Measurements from ENCODE around the gene GOLGA6A. TPM values are rescaled to one million over a fixed set of nuclear protein-coding genes. Genes with fewer than 3 reads are reported as not detected.

The GOLGA6A gene
- total RNA-seq, 4 donors from 2014 or later = 0.20 to 0.87 TPM; not detected in 2

- Histone ChIP-seq H3K4me1 (peaks cover 0 to 74% (median 37%) of the 10 kb centered on the region in 4 donors), H3K27ac (peak overlapping the region; percentile 63 to 94 (median 77)), H3K4me3 (no peak overlapping the region), H3K27me3 (no peaks in the 10 kb centered on the region), H3K9me3 (no peaks in the 10 kb centered on the region), H3K36me3 (peaks cover 0 to 6% (median 0%) of the 10 kb centered on the region in 3 donors)
- TF ChIP-seq EP300 (IDR thresholded peaks at IDR 0.05) (no peak), CTCF (IDR thresholded peaks at IDR 0.05) (no peak), POLR2A (IDR thresholded peaks at IDR 0.05) (no peak)
- WGBS, 2 donors = 65 to 72% methylated on average over 8 of the region's 8 CpGs
- no peak for DNase-seq (ENCODE audit: low spot score in 2 of 2)
Measured at GRCh38 chr15:74050556-74051234, 31.7 kb downstream of the GOLGA6A start.

GRCh38 chr15:74050127-74050526 lies 32.2 kb downstream of the GOLGA6A start:
- Histone ChIP-seq H3K9me3 (no peaks in the 10 kb centered on the region), H3K4me3 (no peak overlapping the region), H3K36me3 (peaks cover 0 to 10% (median 0%) of the 10 kb centered on the region in 3 donors), H3K27ac (peak overlapping the region in 2 of 4 donors; percentile 86 to 94), H3K4me1 (peaks cover 0 to 77% (median 37%) of the 10 kb centered on the region in 4 donors), H3K27me3 (no peaks in the 10 kb centered on the region)
- WGBS, 2 donors = 77 to 87% methylated on average over 5 of the region's 5 CpGs
- TF ChIP-seq POLR2A (IDR thresholded peaks at IDR 0.05) (no peak), EP300 (IDR thresholded peaks at IDR 0.05) (no peak), CTCF (IDR thresholded peaks at IDR 0.05) (no peak)
- DNase-seq (ENCODE audit: low spot score in 2 of 2) = no peak

- no peak overlapping the region for H3K4me3 ChIP-seq
- TF ChIP-seq POLR2A (IDR thresholded peaks at IDR 0.05) (no peak), CTCF (IDR thresholded peaks at IDR 0.05) (no peak), EP300 (IDR thresholded peaks at IDR 0.05) (no peak)
- H3K27ac ChIP-seq = peak overlapping the region in 2 of 4 donors; percentile 52 to 61
- 47 to 68% methylated on average over 7 of the region's 7 CpGs for WGBS, 2 donors
- DNase-seq (ENCODE audit: low spot score in 2 of 2) = no peak
- no peaks in the 10 kb centered on the region for H3K9me3 ChIP-seq
- H3K4me1 ChIP-seq = peaks cover 0 to 81% (median 33%) of the 10 kb centered on the region in 4 donors
- H3K36me3 ChIP-seq = peaks cover 0 to 47% (median 0%) of the 10 kb centered on the region in 3 donors
- H3K27me3 ChIP-seq = no peaks in the 10 kb centered on the region
Measured at GRCh38 chr15:74046275-74046674, 36.1 kb downstream of the GOLGA6A start.

GRCh38 chr15:74045636-74046274 lies 36.6 kb downstream of the GOLGA6A start:
- H3K4me1 ChIP-seq = peaks cover 0 to 82% (median 31%) of the 10 kb centered on the region in 4 donors
- DNase-seq (ENCODE audit: low spot score in 2 of 2) = no peak
- H3K27ac ChIP-seq = peak overlapping the region in 1 of 4 donors; percentile 81
- WGBS, 2 donors = 81 to 82% methylated on average over 5 to 7 of the region's 7 CpGs
- no peaks in the 10 kb centered on the region for H3K9me3 ChIP-seq
- no peak for TF ChIP-seq POLR2A (IDR thresholded peaks at IDR 0.05)
- TF ChIP-seq CTCF (IDR thresholded peaks at IDR 0.05) = no peak
- TF ChIP-seq EP300 (IDR thresholded peaks at IDR 0.05) = no peak
- no peaks in the 10 kb centered on the region for H3K27me3 ChIP-seq
- no peak overlapping the region for H3K4me3 ChIP-seq
- H3K36me3 ChIP-seq = peaks cover 0 to 48% (median 0%) of the 10 kb centered on the region in 3 donors

- H3K4me3 ChIP-seq = no peak overlapping the region
- no peaks in the 10 kb centered on the region for H3K27me3 ChIP-seq
- H3K27ac ChIP-seq = peak overlapping the region in 2 of 4 donors; percentile 79 to 81
- TF ChIP-seq CTCF (IDR thresholded peaks at IDR 0.05) (no peak), EP300 (IDR thresholded peaks at IDR 0.05) (no peak), POLR2A (IDR thresholded peaks at IDR 0.05) (no peak)
- no peak for DNase-seq (ENCODE audit: low spot score in 2 of 2)
- peaks cover 0 to 48% (median 0%) of the 10 kb centered on the region in 3 donors for H3K36me3 ChIP-seq
- H3K9me3 ChIP-seq = no peaks in the 10 kb centered on the region
- H3K4me1 ChIP-seq = peaks cover 0 to 80% (median 28%) of the 10 kb centered on the region in 4 donors
Measured at GRCh38 chr15:74045184-74045583, 37.2 kb downstream of the GOLGA6A start.
